ENCODE results near the gene IRF5. TPM values are rescaled to one million over a fixed set of nuclear protein-coding genes. Genes with fewer than 3 reads are reported as not detected.
"Not testable (repeated sequence)": the region's sequence is repeated elsewhere in the genome, so short reads cannot be mapped to it uniquely, and the experiment has no call there.

The IRF5 gene
- total RNA-seq, 1 experiment from 2014 or later, result 13.4 TPM

DNA sequence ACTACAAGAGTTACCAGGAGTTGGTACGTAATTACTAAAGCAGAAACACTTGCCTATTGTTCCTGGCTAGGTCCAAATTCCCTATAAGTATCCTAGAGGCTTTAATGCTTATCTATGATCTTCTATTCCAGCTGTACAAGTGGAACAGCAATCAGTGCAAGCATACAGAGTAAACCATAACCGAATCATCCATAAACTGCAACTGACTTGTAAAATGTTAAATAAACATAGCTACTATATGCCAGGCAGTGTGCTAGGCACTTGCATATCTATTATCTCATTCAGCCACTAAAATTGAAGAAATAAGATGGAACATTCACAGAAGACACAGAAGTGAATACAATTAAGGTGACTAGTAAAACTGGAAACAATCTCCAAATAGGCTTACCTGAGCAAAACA, 55.7 kb downstream of the IRF5 start:
- intact Hi-C loops (cut with micrococcal nuclease; ENCODE audit: unreplicated experiment), result no loop called here
- no peak overlapping the region for H3K27ac Mint-ChIP-seq (ENCODE audit: unreplicated experiment)
- no peak for DNase-seq
- TF ChIP-seq, protein P1, sequence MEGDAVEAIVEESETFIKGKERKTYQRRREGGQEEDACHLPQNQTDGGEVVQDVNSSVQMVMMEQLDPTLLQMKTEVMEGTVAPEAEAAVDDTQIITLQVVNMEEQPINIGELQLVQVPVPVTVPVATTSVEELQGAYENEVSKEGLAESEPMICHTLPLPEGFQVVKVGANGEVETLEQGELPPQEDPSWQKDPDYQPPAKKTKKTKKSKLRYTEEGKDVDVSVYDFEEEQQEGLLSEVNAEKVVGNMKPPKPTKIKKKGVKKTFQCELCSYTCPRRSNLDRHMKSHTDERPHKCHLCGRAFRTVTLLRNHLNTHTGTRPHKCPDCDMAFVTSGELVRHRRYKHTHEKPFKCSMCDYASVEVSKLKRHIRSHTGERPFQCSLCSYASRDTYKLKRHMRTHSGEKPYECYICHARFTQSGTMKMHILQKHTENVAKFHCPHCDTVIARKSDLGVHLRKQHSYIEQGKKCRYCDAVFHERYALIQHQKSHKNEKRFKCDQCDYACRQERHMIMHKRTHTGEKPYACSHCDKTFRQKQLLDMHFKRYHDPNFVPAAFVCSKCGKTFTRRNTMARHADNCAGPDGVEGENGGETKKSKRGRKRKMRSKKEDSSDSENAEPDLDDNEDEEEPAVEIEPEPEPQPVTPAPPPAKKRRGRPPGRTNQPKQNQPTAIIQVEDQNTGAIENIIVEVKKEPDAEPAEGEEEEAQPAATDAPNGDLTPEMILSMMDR (IDR thresholded peaks at IDR 0.05; ENCODE audit: unreplicated experiment), result no peak
- H3K4me1 Mint-ChIP-seq (ENCODE audit: low read depth, unreplicated experiment), result no peaks in the 10 kb centered on the region
- no peaks in the 10 kb centered on the region for H3K9me3 Mint-ChIP-seq (ENCODE audit: low read depth, unreplicated experiment)
- no peak overlapping the region for H3K4me3 Mint-ChIP-seq (ENCODE audit: low read depth, unreplicated experiment)
- peaks cover 23% of the 10 kb centered on the region for H3K36me3 Mint-ChIP-seq (ENCODE audit: insufficient read depth, unreplicated experiment)
- CTCF ChIA-PET, result no interaction called here
- BruUV-seq (replicated peaks), result no TSS peak
- H3K27me3 Mint-ChIP-seq (ENCODE audit: unreplicated experiment), result no peaks in the 10 kb centered on the region

DNA sequence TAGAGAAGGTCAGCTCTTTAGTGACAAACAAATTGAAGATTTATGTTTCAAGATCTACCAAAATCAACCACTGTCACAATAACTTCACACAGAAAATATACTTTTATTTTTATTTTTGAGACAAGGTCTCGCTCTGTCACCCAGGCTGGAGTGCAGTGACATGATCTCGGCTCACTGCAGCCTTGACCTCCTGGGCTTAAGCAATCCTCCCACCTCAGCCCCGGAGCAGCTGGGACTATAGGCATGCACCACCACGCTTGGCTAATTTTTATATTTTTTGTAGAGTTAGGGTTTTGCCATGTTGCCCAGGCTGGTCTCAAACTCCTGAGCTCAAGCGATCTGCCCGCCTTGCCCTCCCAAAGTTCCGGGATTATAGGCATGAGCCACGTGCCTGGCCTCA, 56.8 kb downstream of the IRF5 start:
- H3K27ac Mint-ChIP-seq (ENCODE audit: unreplicated experiment); intact Hi-C loops (cut with micrococcal nuclease; ENCODE audit: unreplicated experiment); H3K4me1 Mint-ChIP-seq (ENCODE audit: low read depth, unreplicated experiment); CTCF ChIA-PET; DNase-seq; BruUV-seq (replicated peaks); H3K4me3 Mint-ChIP-seq (ENCODE audit: low read depth, unreplicated experiment); H3K9me3 Mint-ChIP-seq (ENCODE audit: low read depth, unreplicated experiment); H3K27me3 Mint-ChIP-seq (ENCODE audit: unreplicated experiment): not testable (repeated sequence)
- peaks cover 31% of the 10 kb centered on the region for H3K36me3 Mint-ChIP-seq (ENCODE audit: insufficient read depth, unreplicated experiment)

DNA sequence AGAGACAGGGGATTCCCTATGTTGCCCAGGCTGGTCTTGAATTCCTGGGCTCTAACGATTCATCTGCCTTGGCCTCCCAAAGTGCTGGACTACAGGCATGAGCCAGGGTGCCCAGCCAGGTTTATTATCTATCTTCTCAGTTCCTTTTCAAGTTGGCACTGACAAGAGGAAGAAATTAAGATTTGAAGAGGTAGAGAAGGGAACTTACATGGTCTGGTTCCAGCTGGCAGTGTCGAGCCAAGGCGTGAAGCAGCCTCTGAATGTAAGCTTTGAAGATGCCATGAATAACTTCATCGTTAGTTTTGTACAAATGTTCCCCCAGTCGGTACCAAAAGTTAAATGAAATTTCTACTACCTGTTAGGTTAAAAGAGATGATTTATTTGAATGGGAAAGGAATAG, 59.5 kb downstream of the IRF5 start:
- H3K4me1 Mint-ChIP-seq (ENCODE audit: low read depth, unreplicated experiment), result no peaks in the 10 kb centered on the region
- CTCF ChIA-PET, result interaction anchor here (0.6 to 0.7 kb wide), 3 partner anchors 39 to 794 kb away, joined by 3 to 7 read pairs (median 3); no protein-coding TSS in a partner anchor
- DNase-seq, result no peak

More for the DNA sequence above, 59.5 kb downstream of the IRF5 start:
- Mint-ChIP-seq H3K36me3 (ENCODE audit: insufficient read depth, unreplicated experiment) (peaks cover 39% of the 10 kb centered on the region), H3K4me3 (ENCODE audit: low read depth, unreplicated experiment) (no peak overlapping the region), H3K27ac (ENCODE audit: unreplicated experiment) (no peak overlapping the region), H3K9me3 (ENCODE audit: low read depth, unreplicated experiment) (no peaks in the 10 kb centered on the region), H3K27me3 (ENCODE audit: unreplicated experiment) (no peaks in the 10 kb centered on the region)
- TF ChIP-seq, protein P1 (IDR thresholded peaks at IDR 0.05; ENCODE audit: unreplicated experiment), result no peak
- BruUV-seq (replicated peaks), result no TSS peak
- intact Hi-C loops (cut with micrococcal nuclease; ENCODE audit: unreplicated experiment), result no loop called here

Other genes starting within 250 kb of the IRF5 start
- 115 and 154 TPM in 2 replicates for gene CALU, start 198.6 kb upstream of the IRF5 start, total RNA-seq (2022)
- not detected in 2 replicates for gene OPN1SW, start 162.1 kb upstream of the IRF5 start, total RNA-seq (2022)
- 2.2 and 5.9 TPM in 2 replicates for gene CCDC136, start 146.0 kb upstream of the IRF5 start, total RNA-seq (2022)
- 0.42 and 0.98 TPM in 2 replicates for gene FLNC, start 107.5 kb upstream of the IRF5 start, total RNA-seq (2022)
- gene ATP6V1F, start 75.1 kb upstream of the IRF5 start, total RNA-seq (2022), result 104 and 123 TPM in 2 replicates
- 6.8 and 10.6 TPM in 2 replicates for gene KCP, start 27.2 kb upstream of the IRF5 start, total RNA-seq (2022)
- gene TNPO3, start 117.2 kb downstream of the IRF5 start, total RNA-seq (2022), result 43.6 and 47.1 TPM in 2 replicates
- gene TSPAN33, start 206.8 kb downstream of the IRF5 start, total RNA-seq (2022), result 12.4 and 13.4 TPM in 2 replicates

All from Calu3 (cell line).